ENCODE results near the gene PLPP1.
"Not testable (repeated sequence)": the region's sequence is repeated elsewhere in the genome, so short reads cannot be mapped to it uniquely, and the experiment has no call there.

Gene PLPP1

DNA sequence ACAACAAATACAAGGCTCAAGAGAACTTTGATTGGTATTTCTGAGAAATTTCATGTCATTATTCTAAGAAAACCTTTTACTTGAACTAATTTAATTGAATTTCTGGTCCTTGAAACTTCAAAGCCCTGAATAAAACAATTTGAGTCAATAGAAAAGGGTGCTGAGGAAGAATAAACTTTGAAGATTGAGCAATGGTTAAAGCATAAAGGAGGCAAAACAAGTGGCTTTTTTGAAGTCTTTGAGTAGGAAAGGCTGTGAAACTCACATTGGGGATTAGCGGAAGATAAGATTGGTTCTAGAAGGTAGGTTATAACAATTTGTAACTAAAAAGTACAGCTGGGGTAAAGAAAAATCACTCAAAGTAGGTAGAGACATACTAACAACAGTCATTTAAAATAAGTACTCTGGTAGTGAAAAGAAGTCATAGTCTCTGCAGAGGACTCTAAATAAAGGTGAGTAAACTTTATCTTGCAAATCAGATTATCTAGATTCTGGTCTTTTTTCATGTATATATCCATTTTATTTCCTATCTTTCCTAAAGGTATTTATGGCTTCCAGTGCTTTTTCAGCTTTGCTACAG is 6.4 kb upstream of the PLPP1 start:
- DNase-seq, result no peak

DNA sequence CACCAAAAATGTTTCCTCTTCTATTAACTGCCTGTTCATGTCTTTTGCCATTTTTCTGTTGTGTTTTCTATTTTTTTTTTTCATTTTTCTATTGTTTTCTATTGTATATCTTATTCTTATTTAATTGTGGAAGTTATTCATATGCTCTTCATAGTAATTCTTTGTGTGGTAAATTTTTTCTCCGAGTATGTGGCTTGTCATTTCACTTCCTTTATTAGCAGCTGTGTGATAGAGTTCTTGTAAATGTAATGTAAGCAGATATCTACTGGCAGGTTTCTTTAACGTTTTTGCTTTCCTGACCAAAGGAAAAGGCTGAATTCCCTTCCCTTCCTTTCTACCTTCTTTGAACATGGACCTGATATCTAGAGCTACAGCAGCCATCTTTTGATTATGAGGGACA is 5.8 kb upstream of the PLPP1 start:
- DNase-seq, result no peak

DNA sequence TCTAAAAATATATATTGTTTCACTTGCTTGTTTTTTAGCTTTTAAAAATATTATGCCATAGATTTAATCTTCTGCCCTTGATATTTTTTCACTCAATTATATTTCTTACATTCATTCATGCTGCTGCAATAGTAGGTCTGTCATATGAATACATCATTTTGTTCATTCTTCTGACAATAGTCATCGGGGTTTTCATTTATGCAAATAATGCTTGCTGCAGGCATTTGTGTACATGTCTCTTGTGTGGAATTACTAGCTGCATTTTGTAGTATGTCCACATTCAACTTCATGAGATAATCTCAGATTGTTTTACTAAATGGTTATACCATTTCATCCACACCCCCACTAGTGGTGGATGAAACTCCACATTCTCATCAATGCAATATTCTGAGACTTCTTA is 5.3 kb upstream of the PLPP1 start:
- DNase-seq, result no peak

DNA sequence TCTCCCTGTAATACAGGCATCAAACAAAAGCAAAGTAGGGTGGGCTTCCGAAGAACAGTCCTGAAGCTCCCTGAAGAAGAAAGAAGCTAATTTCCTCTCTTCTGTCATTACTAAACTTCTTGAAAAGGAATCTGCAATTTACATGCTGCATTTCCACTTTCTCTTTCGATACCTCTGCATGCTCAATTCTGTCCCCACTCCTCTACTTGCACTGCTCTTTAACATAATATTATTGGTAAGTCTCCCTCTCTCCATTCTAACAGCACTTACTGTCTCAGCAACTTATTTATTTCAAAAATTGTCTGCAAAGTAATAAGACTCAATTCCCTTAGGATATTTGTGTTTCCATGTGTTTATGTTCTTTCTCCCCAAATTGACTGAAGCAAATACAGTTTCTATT is 3.9 kb upstream of the PLPP1 start:
- no peak for DNase-seq

DNA sequence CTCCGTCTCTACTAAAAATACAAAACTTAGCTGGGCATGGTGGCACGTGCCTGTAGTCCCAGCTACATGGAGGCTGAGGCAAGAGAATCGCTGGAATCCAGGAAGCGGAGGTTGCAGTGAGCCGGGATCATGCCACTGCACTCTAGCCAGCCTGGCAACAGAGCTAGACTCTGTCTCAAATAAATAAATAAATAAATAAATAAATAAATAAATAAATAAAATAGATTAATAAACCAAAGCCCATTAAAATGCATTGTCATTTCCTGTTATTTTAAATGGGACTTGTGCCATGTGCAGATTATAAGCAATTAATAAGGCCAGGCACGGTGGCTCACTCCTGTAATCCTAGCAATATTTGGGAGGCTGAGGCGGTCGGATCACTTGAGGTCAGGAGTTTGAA is 2.6 kb upstream of the PLPP1 start:
- DNase-seq, result not testable (repeated sequence)

DNA sequence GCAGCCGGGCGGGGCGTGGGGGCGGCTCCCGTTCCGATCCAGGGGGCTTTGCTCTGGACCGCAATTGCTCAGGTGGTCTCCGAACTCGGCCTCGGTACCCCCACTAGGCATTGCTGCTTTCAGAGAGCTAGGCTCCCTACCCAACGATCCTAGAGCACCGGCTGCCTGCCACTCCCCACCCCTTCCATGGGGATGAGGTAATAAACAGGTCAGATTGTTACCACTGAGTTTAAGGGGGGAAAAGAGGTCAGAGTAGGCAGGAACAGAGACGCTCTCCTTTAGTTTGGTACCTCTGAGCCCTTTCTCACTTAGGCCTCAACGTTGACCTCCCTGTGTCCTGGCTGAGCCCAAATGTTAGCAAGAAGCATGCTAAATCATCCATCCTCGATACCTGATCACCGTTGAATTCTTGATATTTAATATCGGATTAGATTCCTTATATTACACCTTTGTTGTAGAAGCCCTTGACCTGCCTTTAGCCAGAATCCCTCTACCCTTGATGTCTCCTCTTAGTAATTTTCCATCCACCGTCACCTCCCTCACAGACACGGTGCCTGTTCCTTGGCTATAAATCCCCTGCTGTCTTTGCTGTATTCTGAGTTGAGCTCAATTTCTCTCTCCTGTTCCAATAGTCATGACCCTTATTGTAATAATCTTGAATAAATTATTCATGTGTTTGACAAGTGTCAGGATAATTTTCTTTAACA is 588 bp upstream of the PLPP1 start:
- peak; percentile 51 for DNase-seq

DNA sequence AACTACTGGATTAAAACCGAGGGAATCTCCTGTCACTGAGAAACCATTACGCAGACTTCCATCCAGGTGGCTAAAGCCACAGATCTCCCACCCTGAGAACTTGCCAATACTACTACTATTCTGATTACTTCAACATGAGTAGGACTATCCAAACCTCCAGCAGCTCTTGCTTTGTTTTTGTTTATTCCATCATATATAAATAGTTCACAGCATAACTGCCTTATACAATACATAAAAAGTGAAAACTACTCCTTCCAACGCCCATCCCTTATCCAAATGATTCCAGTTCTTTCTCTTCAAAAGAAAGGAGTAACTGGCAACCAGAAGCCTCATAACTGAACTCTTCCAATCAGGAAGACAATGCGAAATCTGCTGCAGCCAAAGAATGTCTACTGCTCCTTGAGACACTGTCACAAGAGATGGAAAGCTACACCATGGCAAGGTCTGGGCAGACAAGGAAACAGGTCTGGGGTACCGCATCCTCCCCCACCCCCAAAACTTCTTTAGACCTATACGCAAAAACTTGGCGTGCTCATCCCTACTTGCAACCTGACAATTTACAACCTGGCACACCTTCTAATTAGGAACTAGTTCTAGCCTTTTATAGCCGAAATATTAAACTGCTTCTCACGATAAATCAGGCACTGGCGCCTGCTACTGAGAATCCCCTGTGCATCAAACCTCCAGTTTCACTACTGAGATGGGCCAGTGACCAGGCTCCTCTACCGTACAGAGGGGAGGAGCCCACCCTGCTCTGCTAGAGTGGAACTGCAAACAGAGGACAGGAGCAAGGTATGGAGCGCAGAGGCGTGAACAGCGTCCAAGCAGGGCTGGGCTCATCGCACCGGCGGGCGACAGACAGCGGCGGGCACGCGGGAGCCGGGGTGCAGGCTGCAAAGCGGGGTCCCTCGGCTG is 986 bp downstream of the PLPP1 start:
- DNase-seq, result no peak

DNA sequence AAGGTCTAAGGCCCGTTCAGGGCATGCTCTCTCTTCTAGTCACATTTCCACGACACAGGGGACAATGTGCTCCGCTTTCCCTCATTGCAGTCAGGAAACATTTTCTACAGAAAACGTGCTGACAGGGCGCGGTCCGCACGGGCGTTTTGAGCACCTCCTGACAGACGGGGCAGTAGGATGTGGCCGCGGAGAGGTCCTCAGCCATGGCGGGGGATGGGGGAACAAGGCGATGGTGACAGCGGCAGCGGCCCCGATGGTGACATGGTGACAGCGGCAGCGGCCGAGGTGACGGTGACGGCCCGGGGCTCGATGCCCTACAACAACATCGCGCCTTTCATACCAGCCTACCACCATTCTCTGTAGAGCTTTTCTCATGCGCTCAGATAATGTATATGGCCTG is 4.1 kb downstream of the PLPP1 start:
- no peak for DNase-seq

DNA sequence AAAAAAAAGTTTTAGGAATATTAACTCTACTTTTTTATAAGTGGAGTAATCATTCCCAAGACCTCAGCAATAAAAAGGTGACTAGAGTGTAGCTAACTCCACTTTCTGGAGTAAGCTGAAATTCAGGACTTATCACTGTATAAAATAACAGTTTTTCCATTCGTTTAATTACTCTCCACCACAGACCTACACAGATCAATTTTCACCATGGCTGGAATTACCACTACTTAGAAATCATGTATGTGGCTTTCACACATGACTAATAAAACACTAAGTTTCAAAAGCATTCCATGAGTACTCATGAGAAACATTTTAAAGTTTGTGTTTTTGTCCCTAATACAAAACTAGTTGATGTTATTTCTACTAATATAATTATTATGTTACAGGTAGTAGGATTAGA is 9.9 kb downstream of the PLPP1 start:
- DNase-seq, result no peak

DNA sequence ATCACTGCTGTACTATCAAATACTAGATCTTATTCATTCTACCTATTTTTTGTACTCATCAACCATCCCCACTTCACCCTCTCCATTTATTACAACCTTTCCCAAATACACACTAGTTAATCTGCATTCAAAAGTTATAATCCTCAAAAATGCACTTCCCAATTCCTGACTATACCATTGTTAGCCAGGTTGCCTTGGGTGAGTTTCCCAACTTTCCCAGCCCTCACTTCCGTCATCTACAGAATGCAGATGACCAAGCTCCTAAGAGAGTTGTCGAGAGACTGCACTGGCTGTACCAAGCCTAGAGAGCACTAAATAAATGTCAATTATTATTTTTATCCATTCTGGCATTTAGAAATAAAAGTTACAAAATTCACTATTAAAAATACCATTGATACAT is 11.5 kb downstream of the PLPP1 start:
- no peak for DNase-seq

DNA sequence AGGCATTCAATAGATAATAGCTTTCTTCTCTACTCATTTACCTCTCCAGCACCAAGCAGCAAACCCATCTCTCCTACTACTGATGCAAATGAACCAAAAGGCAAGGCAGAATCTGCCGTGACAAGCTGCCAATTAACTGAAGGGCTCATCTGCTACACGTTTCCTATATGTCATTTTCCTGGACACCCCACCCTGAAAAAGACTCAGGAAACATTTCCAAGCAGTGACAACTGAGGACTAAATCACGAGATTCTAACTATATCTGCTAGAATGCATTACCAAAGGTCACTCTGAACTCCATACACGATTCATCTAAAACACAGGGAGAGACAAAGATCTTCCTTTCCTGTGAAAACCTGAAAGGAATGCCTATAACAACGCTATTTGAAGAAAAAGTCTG is 12.9 kb downstream of the PLPP1 start:
- DNase-seq, result no peak

DNA sequence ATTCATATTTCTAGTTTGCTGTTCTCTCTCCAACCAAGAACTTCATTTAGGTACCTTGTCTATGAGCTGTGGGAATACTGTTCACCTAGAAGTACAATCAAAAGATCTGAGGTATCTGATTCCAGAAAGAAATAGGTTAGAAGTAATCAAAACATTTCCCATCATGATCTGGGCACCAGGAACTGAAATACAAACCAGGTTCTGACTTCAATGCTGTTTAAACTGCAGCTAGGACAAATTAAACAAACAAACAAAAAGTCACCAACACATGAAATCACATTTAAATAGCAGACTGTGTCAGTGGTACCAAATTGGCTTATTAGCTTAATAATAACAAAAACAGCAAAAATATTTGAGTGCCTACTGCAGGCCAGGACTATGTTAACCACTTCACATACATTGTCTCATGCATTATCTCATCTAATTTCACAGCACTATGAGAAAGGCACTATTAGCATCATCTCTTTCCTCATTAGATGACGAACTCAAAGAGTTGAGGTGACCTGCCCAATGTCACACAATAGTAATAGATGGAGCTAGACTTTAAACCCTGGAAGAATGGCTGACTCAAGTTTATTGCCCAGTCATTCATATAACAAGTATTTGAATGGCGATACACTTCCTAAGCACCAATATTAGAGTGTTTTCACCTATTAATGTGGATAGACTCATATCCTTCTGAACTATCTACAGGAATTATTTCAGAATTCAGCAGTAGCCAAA is 14.5 kb downstream of the PLPP1 start:
- no peak for DNase-seq

DNA sequence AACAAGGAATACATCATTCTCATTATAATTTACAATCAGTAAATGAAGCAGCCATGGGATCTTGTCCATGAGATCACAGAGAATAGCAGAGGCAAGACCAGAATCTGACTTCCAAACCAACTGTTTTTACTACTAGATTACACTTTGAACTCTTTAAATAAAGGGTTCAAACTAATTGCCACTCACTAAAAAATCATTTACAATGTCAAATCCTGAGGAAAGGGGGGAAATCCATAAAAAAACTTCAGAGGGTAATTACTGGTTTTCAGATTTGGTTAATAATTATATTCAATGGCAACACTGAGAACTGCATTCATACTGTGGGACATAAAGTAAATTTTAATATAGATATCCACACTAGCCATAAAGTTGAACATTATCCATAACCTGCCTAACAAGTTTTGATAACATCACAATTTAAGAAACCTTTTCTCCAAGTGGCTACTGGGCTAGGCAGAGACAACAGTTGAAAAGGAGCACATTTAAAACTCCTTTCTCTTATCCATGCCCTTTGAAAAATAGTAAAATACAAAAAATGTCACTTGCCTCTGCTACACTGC is 15.9 kb downstream of the PLPP1 start:
- DNase-seq, result no peak

DNA sequence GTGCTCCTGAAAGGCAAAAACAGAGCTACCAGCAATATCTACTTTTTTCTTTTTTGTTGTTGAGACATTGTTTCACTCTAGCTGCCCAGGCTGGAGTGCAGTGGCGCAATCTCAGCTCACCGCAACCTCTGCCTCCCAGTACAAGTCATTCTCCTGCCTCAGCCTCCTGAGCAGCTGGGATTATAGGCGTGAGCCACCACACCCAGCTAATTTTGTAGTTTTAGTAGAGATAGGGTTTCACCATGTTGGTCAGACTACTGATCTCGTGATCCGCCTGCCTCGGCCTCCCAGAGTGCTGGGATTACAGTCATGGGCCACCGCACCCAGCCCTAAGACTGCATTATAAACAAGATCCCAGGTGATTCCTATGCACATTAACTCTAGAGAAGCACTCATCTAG is 17.0 kb downstream of the PLPP1 start:
- no peak for DNase-seq

DNA sequence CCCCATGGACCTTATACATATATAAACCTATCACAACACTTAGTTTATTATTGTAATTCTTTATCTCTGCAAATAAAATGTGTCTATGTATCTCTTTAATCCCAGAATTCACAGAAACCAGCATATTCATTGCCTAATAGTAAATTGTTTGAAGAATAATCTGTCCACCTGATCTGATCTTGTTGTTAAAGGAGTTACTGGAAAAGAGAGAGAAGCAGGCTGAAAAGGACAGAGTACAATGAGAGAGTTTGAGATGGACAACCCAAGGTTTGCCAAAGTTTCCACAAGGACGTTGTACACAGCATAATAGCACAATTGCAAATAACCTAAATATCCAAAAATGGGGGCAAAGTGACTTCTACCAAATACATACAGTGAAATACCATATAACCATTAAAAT is 23.8 kb downstream of the PLPP1 start:
- DNase-seq, result no peak

DNA sequence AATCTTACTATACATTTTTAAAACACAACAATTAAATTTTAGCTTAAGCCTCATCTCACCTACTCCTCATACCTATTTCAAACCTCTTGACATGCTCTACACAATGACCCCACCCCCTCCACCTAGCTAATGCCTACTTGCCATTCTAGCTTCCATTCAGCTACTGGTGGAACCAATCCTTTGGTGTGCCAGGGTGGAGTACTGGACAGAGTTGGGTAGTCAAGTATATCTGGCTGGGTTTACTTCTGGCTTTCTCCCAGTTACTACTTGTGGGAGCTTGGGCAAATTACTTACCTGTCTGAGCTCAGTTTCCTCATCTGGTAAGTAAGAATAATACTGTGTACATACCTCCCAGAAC is 24.3 kb downstream of the PLPP1 start:
- DNase-seq, result no peak

DNA sequence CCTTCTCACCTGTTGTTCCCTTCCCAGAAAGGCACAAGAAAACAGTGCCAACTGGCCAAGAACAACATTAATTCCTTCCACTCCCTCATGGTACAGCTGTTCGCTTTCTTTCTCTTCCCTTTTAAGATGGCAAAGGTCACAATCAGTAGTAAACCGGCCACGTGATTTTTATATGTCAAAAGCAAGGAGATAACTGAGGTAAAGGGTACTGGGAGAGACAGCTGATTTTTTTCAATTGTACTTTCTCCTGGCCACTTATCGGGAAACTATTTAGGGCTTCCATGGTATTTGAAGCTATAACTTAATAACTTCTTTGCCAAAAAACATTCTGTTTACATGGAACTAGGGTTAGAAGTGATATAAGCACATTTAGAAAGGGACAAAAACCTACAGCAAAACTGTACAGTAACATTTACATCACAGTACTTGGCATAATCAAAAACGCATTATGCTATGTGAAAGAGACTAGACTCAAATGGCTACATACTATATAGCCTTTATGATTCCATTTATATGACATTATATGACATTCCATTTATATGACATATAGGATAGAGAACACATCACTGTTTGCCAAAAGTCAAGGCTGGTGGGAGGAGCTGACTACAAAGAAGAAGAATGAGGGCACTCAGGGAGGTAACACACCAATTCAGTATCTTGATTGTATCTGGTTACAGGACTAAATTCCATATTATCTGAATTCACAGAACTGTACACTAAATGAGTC is 24.8 kb downstream of the PLPP1 start:
- no peak for DNase-seq

DNA sequence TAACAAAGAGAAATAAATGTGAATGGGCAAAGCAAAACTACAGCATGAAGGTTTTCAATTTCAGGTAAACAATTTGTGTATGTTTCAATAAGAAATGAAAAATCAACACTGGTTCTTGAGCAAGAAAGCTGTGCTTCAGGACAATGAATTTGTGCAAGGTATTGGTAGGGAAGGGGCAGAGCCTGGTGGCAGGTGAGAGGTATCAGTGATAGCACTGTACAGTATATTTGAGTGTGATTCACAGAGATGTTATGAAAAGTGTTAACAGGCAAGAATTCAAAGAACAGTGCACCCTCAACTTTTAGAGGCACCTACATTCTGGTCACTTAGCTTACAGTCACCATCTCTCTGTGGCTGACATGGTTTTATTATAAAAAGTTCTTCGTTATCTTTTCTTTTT is 25.7 kb downstream of the PLPP1 start:
- no peak for DNase-seq

DNA sequence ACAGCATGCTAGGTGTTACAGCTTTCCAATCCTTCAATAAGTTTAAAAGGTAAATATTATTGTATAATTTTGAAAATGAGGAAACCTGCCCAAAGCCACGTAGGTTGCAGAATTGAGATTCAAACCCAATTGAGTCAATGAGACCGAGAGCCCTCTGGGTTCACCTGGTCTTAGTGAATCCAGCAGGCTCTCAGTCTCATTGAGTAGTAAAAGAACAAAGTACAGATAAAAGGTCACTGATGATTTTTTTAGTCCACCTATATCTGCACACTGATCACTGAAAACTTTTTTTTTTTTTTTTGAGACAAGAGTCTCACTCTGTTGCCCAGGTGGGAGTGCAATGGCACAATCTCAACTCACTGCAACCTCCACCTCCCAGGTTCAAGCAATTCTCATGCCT is 27.2 kb downstream of the PLPP1 start:
- DNase-seq, result no peak

DNA sequence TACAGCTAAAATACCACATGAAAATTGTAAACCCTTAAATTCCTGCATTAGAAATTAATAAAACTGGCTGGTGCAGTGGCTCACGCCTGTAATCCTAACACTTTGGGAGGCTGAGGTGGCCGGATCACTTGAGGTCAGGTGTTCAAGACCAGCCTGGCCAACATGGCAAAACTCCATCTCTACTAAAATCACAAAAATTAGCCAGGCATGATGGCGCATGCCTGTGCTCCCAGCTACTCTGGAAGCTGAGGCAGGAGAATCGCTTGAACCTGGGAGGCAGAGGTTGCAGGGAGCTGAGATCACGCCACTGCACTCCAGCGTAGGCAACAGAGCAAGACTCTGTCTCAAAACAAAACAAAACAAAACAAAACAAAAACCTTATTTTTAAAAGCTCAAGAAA is 29.1 kb downstream of the PLPP1 start:
- DNase-seq, result not testable (repeated sequence)

DNA sequence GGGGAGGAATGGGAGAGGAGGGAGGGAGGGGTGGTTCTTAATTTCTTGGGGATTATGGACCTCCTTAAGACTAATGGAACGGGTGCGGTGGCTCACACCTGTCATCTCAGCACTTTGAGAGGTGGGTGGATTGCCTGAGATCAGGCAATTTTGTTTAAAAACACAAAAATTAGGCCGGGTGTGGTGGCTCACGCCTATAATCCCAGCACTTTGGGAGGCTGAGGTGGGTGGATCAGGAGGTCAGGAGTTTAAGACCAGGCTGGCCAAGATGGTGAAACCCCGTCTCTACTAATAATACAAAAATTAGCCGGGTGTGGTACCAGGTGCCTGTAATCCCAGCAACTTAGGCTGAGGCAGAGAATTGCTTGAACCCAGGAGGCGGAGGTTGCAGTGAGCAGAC is 30.8 kb downstream of the PLPP1 start:
- DNase-seq, result not testable (repeated sequence)

DNA sequence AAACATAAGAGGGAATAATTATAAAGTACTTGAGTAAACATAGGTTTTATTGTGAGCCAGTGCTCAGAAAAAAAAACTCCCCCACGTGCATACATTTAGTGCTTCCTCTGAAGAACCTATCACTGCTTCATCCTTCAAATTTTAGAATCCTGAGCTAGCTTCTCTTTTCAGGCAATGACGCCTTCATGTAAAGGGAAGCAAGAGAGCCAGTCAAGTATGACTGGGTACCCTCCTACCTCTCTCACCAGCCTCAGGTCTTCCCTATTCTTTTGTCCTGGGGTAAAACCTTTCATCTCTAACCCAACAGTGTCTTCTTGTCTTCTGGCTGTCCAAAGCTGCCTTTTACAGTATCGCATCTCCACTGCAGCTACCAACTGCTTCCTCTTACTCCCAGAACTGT is 32.0 kb downstream of the PLPP1 start:
- DNase-seq, result no peak

DNA sequence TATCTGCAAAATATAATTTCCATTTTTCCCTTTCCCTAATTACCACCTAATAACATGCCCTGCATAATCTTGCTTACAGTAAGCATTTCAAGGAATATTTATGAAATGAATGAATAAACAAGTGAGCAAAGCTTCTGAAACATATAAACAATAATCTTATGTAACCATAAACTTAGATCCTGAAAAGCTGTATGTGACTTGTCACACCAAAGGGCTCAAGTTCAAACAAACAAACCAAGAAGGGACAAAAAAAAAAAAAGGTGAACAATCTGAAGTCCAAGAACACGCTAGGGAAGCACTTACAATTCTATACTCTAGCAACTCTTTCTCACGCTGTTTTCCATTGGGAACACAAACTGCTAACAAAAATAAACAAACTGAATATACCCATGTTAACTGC is 36.3 kb downstream of the PLPP1 start:
- no peak for DNase-seq
